K562 (cell line): ENCODE measurements around the gene LYPD4. TPM values are rescaled to one million over a fixed set of nuclear protein-coding genes. Genes with fewer than 3 reads are reported as not detected.

Source experiments
- RB1 ChIP-seq: fragments of 450-650 bp; IDR thresholded peaks from 2 replicates; pipeline ENCODE4 v1.6.1; 2017; ENCODE audit warnings: low read depth, mild to moderate bottlenecking
- ZBTB1 ChIP-seq: sonication (generic); formaldehyde crosslinking; IDR thresholded peaks from 2 replicates; pipeline ENCODE4 v1.8.1; 2023; ENCODE audit warnings: missing genetic modification reagents, low read depth, mild to moderate bottlenecking, borderline replicate concordance
- polyA plus RNA-seq, 8 experiments: library from polyadenylated mRNA; depleted of rRNA in 4 of 8; stranded (reverse) in 5 of 8; unstranded in 3 of 8; fragments of >200 nt; fragmentation: Nextera tagmentation in 2 of 8; fragmentation: Illumina TruSeq in 1 of 8; extraction: Ambion mirVana in 2 of 8; extraction: Trizol in 1 of 8; gene quantifications; 2 replicates each; pipeline versions ENCODE4 v1.2.1 to v1.2.3, GENCODE V29; 2011 to 2014; ENCODE audit warnings: inconsistent platforms in 1 of 8, missing spikeins in 1 of 8
- total RNA-seq, 7 experiments: library from RNA; depleted of rRNA in 6 of 7; stranded (reverse); fragments of >200 nt in 6 of 7; fragmentation: Illumina TruSeq in 2 of 7; extraction: Trizol in 2 of 7; gene quantifications; 2 replicates each; pipeline versions ENCODE4 v1.2.1 to v1.2.3, GENCODE V29; 2011 to 2021; ENCODE audit warnings: low replicate concordance in 1 of 7
- TF ChIP-seq, protein P1 (sequence below), 2 experiments: fragments of 450-650 bp; formaldehyde crosslinking in 1 of 2; IDR thresholded peaks; 2 replicates each; pipeline versions ENCODE4 v1.4.0 to v1.6.1; 2014 to 2020; ENCODE audit warnings: mild to moderate bottlenecking in 2 of 2, borderline replicate concordance in 1 of 2, low read depth in 1 of 2
- TF ChIP-seq, protein P2 (sequence below): fragments of 450-650 bp; formaldehyde crosslinking; IDR thresholded peaks from 2 replicates; pipeline ENCODE4 v1.4.0; 2020; ENCODE audit warnings: mild to moderate bottlenecking, moderate library complexity
- TF ChIP-seq, protein P3 (sequence below), 2 experiments: fragments of 450-650 bp in 1 of 2; sonication (generic) in 1 of 2; formaldehyde crosslinking in 1 of 2; IDR thresholded peaks in 1 of 2; conservative IDR thresholded peaks in 1 of 2; 2 replicates each; pipeline versions ENCODE4 v1.6.1 to v1.8.1; 2016 to 2023; ENCODE audit warnings: mild to moderate bottlenecking in 2 of 2, moderate library complexity in 2 of 2, inconsistent platforms in 1 of 2, missing genetic modification reagents in 1 of 2

Gene LYPD4
- total and polyA plus RNA-seq, 9 of the 15 experiments (the other 6 are each of a cell fraction or from before 2014, with no cell fraction given), result 0.11 TPM; not detected in 8

DNA sequence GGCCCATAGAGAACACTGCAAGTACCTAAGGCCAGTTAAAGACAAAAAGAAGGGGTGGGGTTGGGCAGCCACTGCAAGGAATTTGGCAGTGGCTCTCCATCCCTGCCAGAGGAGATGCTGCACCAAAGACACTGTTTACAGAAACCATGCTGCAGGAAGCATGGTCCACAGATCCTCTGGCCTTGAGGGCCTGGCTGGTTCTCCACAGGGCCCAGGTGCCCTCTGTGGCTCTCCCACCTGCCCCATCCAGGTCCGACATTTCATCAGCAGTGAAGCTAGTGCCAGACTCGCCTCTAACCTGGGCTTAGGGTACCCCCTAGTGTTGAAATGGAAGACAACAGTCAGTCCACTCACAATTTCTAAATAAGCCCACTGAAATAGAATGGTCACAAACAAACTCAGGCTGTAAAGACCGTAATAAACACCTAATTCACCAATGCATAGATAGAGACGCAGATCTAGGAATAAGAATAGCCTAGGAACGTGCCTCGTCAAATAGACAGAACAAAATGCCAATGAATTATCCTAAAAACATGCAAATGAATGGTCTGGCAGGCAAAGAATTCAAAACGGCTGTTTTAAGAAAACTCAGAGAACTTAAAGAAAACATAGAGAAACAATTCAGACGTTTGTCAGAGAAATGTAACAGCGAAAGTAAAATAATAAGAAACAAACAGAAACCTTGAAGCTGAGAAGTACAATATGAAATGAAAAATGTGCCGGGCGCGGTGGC is 23.3 kb downstream of the LYPD4 start (continued):
- TF ChIP-seq, protein P1, sequence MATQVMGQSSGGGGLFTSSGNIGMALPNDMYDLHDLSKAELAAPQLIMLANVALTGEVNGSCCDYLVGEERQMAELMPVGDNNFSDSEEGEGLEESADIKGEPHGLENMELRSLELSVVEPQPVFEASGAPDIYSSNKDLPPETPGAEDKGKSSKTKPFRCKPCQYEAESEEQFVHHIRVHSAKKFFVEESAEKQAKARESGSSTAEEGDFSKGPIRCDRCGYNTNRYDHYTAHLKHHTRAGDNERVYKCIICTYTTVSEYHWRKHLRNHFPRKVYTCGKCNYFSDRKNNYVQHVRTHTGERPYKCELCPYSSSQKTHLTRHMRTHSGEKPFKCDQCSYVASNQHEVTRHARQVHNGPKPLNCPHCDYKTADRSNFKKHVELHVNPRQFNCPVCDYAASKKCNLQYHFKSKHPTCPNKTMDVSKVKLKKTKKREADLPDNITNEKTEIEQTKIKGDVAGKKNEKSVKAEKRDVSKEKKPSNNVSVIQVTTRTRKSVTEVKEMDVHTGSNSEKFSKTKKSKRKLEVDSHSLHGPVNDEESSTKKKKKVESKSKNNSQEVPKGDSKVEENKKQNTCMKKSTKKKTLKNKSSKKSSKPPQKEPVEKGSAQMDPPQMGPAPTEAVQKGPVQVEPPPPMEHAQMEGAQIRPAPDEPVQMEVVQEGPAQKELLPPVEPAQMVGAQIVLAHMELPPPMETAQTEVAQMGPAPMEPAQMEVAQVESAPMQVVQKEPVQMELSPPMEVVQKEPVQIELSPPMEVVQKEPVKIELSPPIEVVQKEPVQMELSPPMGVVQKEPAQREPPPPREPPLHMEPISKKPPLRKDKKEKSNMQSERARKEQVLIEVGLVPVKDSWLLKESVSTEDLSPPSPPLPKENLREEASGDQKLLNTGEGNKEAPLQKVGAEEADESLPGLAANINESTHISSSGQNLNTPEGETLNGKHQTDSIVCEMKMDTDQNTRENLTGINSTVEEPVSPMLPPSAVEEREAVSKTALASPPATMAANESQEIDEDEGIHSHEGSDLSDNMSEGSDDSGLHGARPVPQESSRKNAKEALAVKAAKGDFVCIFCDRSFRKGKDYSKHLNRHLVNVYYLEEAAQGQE (IDR thresholded peaks at IDR 0.05; ENCODE audit: borderline replicate concordance), result peak; percentile 49; the same call in 1 of the 2 replicates
- TF ChIP-seq, protein P1 (CRISPR knock-in tag; IDR thresholded peaks at IDR 0.05; ENCODE audit: low read depth), result no peak
- TF ChIP-seq ZBTB1 (CRISPR knock-in tag) (no peak), RB1 (0 out of 2 replicates have a peak, but pooled peaks have one; percentile 10)
- TF ChIP-seq, protein P2, sequence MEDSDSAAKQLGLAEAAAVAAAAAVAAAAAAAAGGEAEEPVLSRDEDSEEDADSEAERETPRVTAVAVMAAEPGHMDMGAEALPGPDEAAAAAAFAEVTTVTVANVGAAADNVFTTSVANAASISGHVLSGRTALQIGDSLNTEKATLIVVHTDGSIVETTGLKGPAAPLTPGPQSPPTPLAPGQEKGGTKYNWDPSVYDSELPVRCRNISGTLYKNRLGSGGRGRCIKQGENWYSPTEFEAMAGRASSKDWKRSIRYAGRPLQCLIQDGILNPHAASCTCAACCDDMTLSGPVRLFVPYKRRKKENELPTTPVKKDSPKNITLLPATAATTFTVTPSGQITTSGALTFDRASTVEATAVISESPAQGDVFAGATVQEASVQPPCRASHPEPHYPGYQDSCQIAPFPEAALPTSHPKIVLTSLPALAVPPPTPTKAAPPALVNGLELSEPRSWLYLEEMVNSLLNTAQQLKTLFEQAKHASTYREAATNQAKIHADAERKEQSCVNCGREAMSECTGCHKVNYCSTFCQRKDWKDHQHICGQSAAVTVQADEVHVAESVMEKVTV (CRISPR knock-in tag), result 0 out of 2 replicates have a peak, but pooled peaks have one; percentile 17
- TF ChIP-seq, protein P3, sequence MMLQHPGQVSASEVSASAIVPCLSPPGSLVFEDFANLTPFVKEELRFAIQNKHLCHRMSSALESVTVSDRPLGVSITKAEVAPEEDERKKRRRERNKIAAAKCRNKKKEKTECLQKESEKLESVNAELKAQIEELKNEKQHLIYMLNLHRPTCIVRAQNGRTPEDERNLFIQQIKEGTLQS (IDR thresholded peaks at IDR 0.05), result peak; percentile 27; the same call in 1 of the 2 replicates
- TF ChIP-seq, protein P3 (CRISPR knock-in tag; conservative IDR thresholded peaks at IDR 0.05), result no peak
